Heart left ventricle (tissue), 16 donors: ENCODE data around the gene SLC22A23. TPM values are rescaled to one million over a fixed set of nuclear protein-coding genes. Genes with fewer than 3 reads are reported as not detected.
"Not testable (repeated sequence)": the region's sequence is repeated elsewhere in the genome, so short reads cannot be mapped to it uniquely, and the experiment has no call there.

Source experiments
- ATAC-seq, 4 donors: fragments of 200-7000 bp; cut with Tn5 transposase; one replicate each; pipeline ENCODE4 v1.9.1; 2020 to 2022; ENCODE audit warnings: moderate library complexity in 4 of 4, mild to moderate bottlenecking in 3 of 4, moderate number of reproducible peaks in 1 of 4
- DNase-seq, 5 donors: peaks; one replicate each; pipeline ENCODE4 v3.0.0-alpha.2; 2020
- H3K27ac ChIP-seq, 12 donors: fragments of 200-600 bp; sonication (generic) in 4 of 12; one replicate each; pipeline versions ENCODE4 v1.5.0 to v1.8.0; 2016 to 2022; ENCODE audit warnings: mild to moderate bottlenecking in 2 of 12
- H3K27me3 ChIP-seq, 9 donors: fragments of 200-600 bp; sonication (generic) in 2 of 9; one replicate each; pipeline versions ENCODE4 v1.5.1 to v1.8.0; 2016 to 2022; ENCODE audit warnings: mild to moderate bottlenecking in 3 of 9
- H3K36me3 ChIP-seq, 9 donors: fragments of 200-600 bp; sonication (generic) in 2 of 9; one replicate each; pipeline versions ENCODE4 v1.5.0 to v1.8.0; 2018 to 2022; ENCODE audit warnings: mild to moderate bottlenecking in 2 of 9
- H3K4me1 ChIP-seq, 12 donors: fragments of 200-600 bp; sonication (generic) in 4 of 12; one replicate each; pipeline versions ENCODE4 v1.5.0 to v1.8.0; 2016 to 2022; ENCODE audit warnings: mild to moderate bottlenecking in 3 of 12
- H3K4me3 ChIP-seq, 12 donors: fragments of 200-600 bp; sonication (generic) in 4 of 12; one replicate each; pipeline versions ENCODE4 v1.5.0 to v1.8.0; 2017 to 2022; ENCODE audit warnings: mild to moderate bottlenecking in 9 of 12, moderate library complexity in 4 of 12
- H3K9me3 ChIP-seq, 12 donors: fragments of 200-600 bp; sonication (generic) in 4 of 12; one replicate each; pipeline versions ENCODE4 v1.5.0 to v1.8.0; 2016 to 2022; ENCODE audit warnings: mild to moderate bottlenecking in 1 of 12
- CTCF ChIP-seq, 12 donors: fragments of 200-600 bp; sonication (generic) in 4 of 12; IDR thresholded peaks; one replicate each; pipeline versions ENCODE4 v1.5.0 to v1.8.0; 2018 to 2022; ENCODE audit warnings: antibody characterized with exemption in 12 of 12, mild to moderate bottlenecking in 5 of 12
- POLR2A ChIP-seq, 2 donors: fragments of 450-650 bp; IDR thresholded peaks; one replicate each; pipeline ENCODE4 v1.6.1; 2017; ENCODE audit warnings: antibody characterized with exemption in 2 of 2, mild to moderate bottlenecking in 2 of 2, moderate library complexity in 2 of 2
- WGBS, 4 donors: extraction: QIAGEN DNeasy Blood & Tissue Kit in 2 of 4; methylation state at CpG; one replicate each; pipeline versions ENCODE4 v1.1.5 to v1.1.7; 2013 to 2018; 5-methylcytosine and 5-hydroxymethylcytosine counted together
- intact Hi-C, 10 donors: fragments of 100-400 bp; cut with DNase I; formaldehyde crosslinking; loops; one replicate each; pipeline versions ENCODE4 v1.11.1 to v1.14.2; 2022
- polyA plus RNA-seq, 2 donors: library from polyadenylated mRNA; stranded (reverse); fragments of 200-250 nt; gene quantifications; one replicate each; pipeline ENCODE4 v1.2.3, GENCODE V29; 2013
- total RNA-seq, 9 donors: library from RNA; depleted of rRNA in 2 of 9; stranded (reverse); fragments of >200 nt in 2 of 9; fragmentation: NEBNext Ultra II Directional in 3 of 9; extraction: Animal tissue kit (Norgen Biotek cat#: 25700) in 3 of 9; gene quantifications; one replicate each; pipeline versions ENCODE4 v1.1.0 to v1.2.4, GENCODE V29; 2016 to 2023
- donor health status: ischemic (EF 13 %, LVEDD 7.1; RV severe dilation, severe dysfunction).
- donor health status: healthy with polysubstance abuse.
- donor health status: DM: no; HTN: yes; CAD: no.
- donor health status: DM: no; HTN: no; CAD: no.
- donor health status: ischemic (EF 25% LVEDD 6.9; RV normal size, moderate dysfunction).
- donor health status: ischemic (EF 25% LVEDD 5.7; RV mildly dilated, moderate dysfunction).
- donor health status: healthy.
- donor health status: DM: yes; HTN: yes; CAD: no.
- donor health status: ischemic (EF 35%, LVEDD 5.7; RV mildly dilated, moderate dysfunction).
- donor health status: nonischemic (EF 11% LVEDD 7.7; RV severe dilation, severe dysfunction).
- donor health status: DM: yes; HTN: yes; CAD: no.
- donor health status: PGD.
- donor health status: ischemic (EF 29% LVEDD 5.4; RV normal size, mild dysfunction).
- donor health status: nonischemic (EF 23%, LVEDD 6.1; RV moderate dilation, normal function).

The SLC22A23 gene
- total and polyA plus RNA-seq, 11 donors = 2.9 to 12.4 (median 5.2) TPM

GRCh38 chr6:3250231-3250675, 206.6 kb downstream of the SLC22A23 start:
- peak in 2 of 4 donors; percentile 12 to 13 for ATAC-seq
- no peak for TF ChIP-seq POLR2A (IDR thresholded peaks at IDR 0.05)
- TF ChIP-seq CTCF (IDR thresholded peaks at IDR 0.05) = no peak
- no peaks in the 10 kb centered on the region for H3K9me3 ChIP-seq
- H3K27me3 ChIP-seq = peaks cover 0 to 20% (median 0%) of the 10 kb centered on the region in 9 donors
- no peaks in the 10 kb centered on the region for H3K36me3 ChIP-seq
- intact Hi-C loops = loop anchor here in 8 of 10 donors (2.0 to 10.0 kb wide), 5 partner anchors 85 to 255 kb away; partner anchors contain the start of genes TUBB2A (in 4 of the 8) and NQO2 (in 3 of the 8)
- H3K27ac ChIP-seq = no peak overlapping the region
- peaks cover 0 to 32% (median 11%) of the 10 kb centered on the region in 12 donors for H3K4me1 ChIP-seq
- DNase-seq = no peak
- 69 to 81% (median 72%) methylated on average over 9 of the region's 9 CpGs for WGBS, 4 donors
- no peak overlapping the region for H3K4me3 ChIP-seq

GRCh38 chr6:3249821-3250220, 207.0 kb downstream of the SLC22A23 start:
- no peak for TF ChIP-seq POLR2A (IDR thresholded peaks at IDR 0.05)
- TF ChIP-seq CTCF (IDR thresholded peaks at IDR 0.05) = no peak
- peaks cover 0 to 32% (median 11%) of the 10 kb centered on the region in 12 donors for H3K4me1 ChIP-seq
- DNase-seq = no peak
- H3K27ac ChIP-seq = no peak overlapping the region
- H3K9me3 ChIP-seq = no peaks in the 10 kb centered on the region
- intact Hi-C loops = loop anchor here in 8 of 10 donors (2.0 to 10.0 kb wide), 5 partner anchors 85 to 255 kb away; partner anchors contain the start of genes TUBB2A (in 4 of the 8) and NQO2 (in 3 of the 8)
- ATAC-seq = no peak
- H3K4me3 ChIP-seq = no peak overlapping the region
- no peaks in the 10 kb centered on the region for H3K36me3 ChIP-seq
- peaks cover 0 to 20% (median 0%) of the 10 kb centered on the region in 9 donors for H3K27me3 ChIP-seq
- WGBS, 4 donors = 88 to 100% (median 96%) methylated on average over 3 of the region's 3 CpGs

- peaks cover 0 to 32% (median 11%) of the 10 kb centered on the region in 12 donors for H3K4me1 ChIP-seq
- no peaks in the 10 kb centered on the region for H3K36me3 ChIP-seq
- H3K27me3 ChIP-seq = peaks cover 0 to 20% (median 0%) of the 10 kb centered on the region in 9 donors
- peak overlapping the region in 10 of 12 donors; percentile 11 to 51 (median 24) for H3K4me3 ChIP-seq
- intact Hi-C loops = no loop called here
- 41 to 48% (median 43%) methylated on average over 34 to 36 of the region's 36 CpGs for WGBS, 4 donors
- H3K27ac ChIP-seq = peak overlapping the region in 1 of 12 donors; percentile 49
- DNase-seq (peak in 4 of 5 donors; percentile 39 to 74 (median 63)), ATAC-seq (peak in 3 of 4 donors; percentile 45 to 64 (median 61))
- H3K9me3 ChIP-seq = no peaks in the 10 kb centered on the region
- no peak for TF ChIP-seq POLR2A (IDR thresholded peaks at IDR 0.05)
- no peak for TF ChIP-seq CTCF (IDR thresholded peaks at IDR 0.05)
These were observed 209.3 kb downstream of the SLC22A23 start for GRCh38 chr6:3247255-3248146.

- peaks cover 0 to 20% (median 0%) of the 10 kb centered on the region in 9 donors for H3K27me3 ChIP-seq
- peaks cover 0 to 14% (median 0%) of the 10 kb centered on the region in 12 donors for H3K4me1 ChIP-seq
- H3K27ac ChIP-seq = no peak overlapping the region
- DNase-seq (no peak), ATAC-seq (no peak)
- 94 to 99% (median 97%) methylated on average over 5 of the region's 5 CpGs for WGBS, 4 donors
- TF ChIP-seq POLR2A (IDR thresholded peaks at IDR 0.05) = no peak
- TF ChIP-seq CTCF (IDR thresholded peaks at IDR 0.05) = no peak
- H3K4me3 ChIP-seq = no peak overlapping the region
- intact Hi-C loops = no loop called here
- H3K36me3 ChIP-seq = no peaks in the 10 kb centered on the region
- no peaks in the 10 kb centered on the region for H3K9me3 ChIP-seq
These were observed 211.6 kb downstream of the SLC22A23 start for GRCh38 chr6:3245216-3245615.

GRCh38 chr6:3244832-3245161, 212.1 kb downstream of the SLC22A23 start:
- H3K27me3 ChIP-seq = peaks cover 0 to 20% (median 0%) of the 10 kb centered on the region in 9 donors
- H3K27ac ChIP-seq, intact Hi-C loops: not testable (repeated sequence)

More at GRCh38 chr6:3244832-3245161, 212.1 kb downstream of the SLC22A23 start:
- ATAC-seq, H3K4me3 ChIP-seq, DNase-seq, H3K9me3 ChIP-seq, H3K36me3 ChIP-seq: not testable (repeated sequence)
- H3K4me1 ChIP-seq = peaks cover 0 to 10% (median 0%) of the 10 kb centered on the region in 12 donors
- WGBS, 4 donors = 93 to 97% (median 96%) methylated on average over 7 of the region's 7 CpGs
